Measurements from ENCODE around the gene GPR152. TPM values are rescaled to one million over a fixed set of nuclear protein-coding genes. Genes with fewer than 3 reads are reported as not detected.

The GPR152 gene
- total RNA-seq, 2 experiments from 2014 or later, result not detected

GRCh38 chr11:67409781-67410368 lies 42.7 kb downstream of the GPR152 start:
- H3K4me3 ChIP-seq (ENCODE audit: low read depth, low read length, poor library complexity, severe bottlenecking), result peak overlapping the region; percentile 79
- intact Hi-C loops (cut with micrococcal nuclease; ENCODE audit: unreplicated experiment), result loop anchor here (2.0 to 10.0 kb wide), 4 partner anchors 27 to 235 kb away; partner anchors contain the start of genes PTPRCAP and TMEM134
- H3K9me2 ChIP-seq (ENCODE audit: insufficient read depth, low read length), result no peaks in the 10 kb centered on the region
- TF ChIP-seq, protein P1, sequence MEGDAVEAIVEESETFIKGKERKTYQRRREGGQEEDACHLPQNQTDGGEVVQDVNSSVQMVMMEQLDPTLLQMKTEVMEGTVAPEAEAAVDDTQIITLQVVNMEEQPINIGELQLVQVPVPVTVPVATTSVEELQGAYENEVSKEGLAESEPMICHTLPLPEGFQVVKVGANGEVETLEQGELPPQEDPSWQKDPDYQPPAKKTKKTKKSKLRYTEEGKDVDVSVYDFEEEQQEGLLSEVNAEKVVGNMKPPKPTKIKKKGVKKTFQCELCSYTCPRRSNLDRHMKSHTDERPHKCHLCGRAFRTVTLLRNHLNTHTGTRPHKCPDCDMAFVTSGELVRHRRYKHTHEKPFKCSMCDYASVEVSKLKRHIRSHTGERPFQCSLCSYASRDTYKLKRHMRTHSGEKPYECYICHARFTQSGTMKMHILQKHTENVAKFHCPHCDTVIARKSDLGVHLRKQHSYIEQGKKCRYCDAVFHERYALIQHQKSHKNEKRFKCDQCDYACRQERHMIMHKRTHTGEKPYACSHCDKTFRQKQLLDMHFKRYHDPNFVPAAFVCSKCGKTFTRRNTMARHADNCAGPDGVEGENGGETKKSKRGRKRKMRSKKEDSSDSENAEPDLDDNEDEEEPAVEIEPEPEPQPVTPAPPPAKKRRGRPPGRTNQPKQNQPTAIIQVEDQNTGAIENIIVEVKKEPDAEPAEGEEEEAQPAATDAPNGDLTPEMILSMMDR (conservative IDR thresholded peaks at IDR 0.05; ENCODE audit: low read length), result no peak
- no peak for TF ChIP-seq EZH2phosphoT487 (IDR thresholded peaks at IDR 0.05; ENCODE audit: borderline replicate concordance, low read depth, low read length)
- H3K9me3 ChIP-seq (ENCODE audit: low read length), result no peaks in the 10 kb centered on the region
- peak; percentile 82 for DNase-seq (ENCODE audit: low spot score)
- no peak overlapping the region for H2AFZ ChIP-seq (ENCODE audit: low read length)
- no peaks in the 10 kb centered on the region for H4K20me1 ChIP-seq (ENCODE audit: insufficient read depth, low read length)
- peak overlapping the region; percentile 73 for H3K4me2 ChIP-seq (ENCODE audit: low read length)
- peak overlapping the region; percentile 97 for H3K27ac ChIP-seq (ENCODE audit: low read depth, low read length, poor library complexity, severe bottlenecking)
- BruUV-seq (replicated peaks), result no TSS peak
- H3K36me3 ChIP-seq (ENCODE audit: insufficient read depth, low read length), result peaks cover 47% of the 10 kb centered on the region
- H3K79me2 ChIP-seq (ENCODE audit: insufficient read depth, low read depth, low read length), result peaks cover 24% of the 10 kb centered on the region; the same call in 1 of the 2 replicates
- H3K4me1 ChIP-seq (ENCODE audit: insufficient read depth, low read length, poor library complexity, severe bottlenecking), result peaks cover 86% of the 10 kb centered on the region
- ChIA-PET POLR2A (interaction anchor here (0.9 kb wide), 1 partner anchor 18 kb away, joined by 3 read pairs; the partner anchor contains the start of gene RAD9A), CTCF (ENCODE audit: unreplicated experiment) (no interaction called here)

GRCh38 chr11:67409261-67409666 lies 43.3 kb downstream of the GPR152 start:
- Histone ChIP-seq H4K20me1 (ENCODE audit: insufficient read depth, low read length) (no peaks in the 10 kb centered on the region), H3K27ac (ENCODE audit: low read depth, low read length, poor library complexity, severe bottlenecking) (peak overlapping the region; percentile 97), H2AFZ (ENCODE audit: low read length) (no peak overlapping the region), H3K9me2 (ENCODE audit: insufficient read depth, low read length) (no peaks in the 10 kb centered on the region), H3K4me3 (ENCODE audit: low read depth, low read length, poor library complexity, severe bottlenecking) (peak overlapping the region; percentile 79), H3K4me2 (ENCODE audit: low read length) (peak overlapping the region; percentile 73), H3K79me2 (ENCODE audit: insufficient read depth, low read depth, low read length) (peaks cover 31% of the 10 kb centered on the region; the same call in 1 of the 2 replicates), H3K4me1 (ENCODE audit: insufficient read depth, low read length, poor library complexity, severe bottlenecking) (peaks cover 88% of the 10 kb centered on the region), H3K36me3 (ENCODE audit: insufficient read depth, low read length) (peaks cover 47% of the 10 kb centered on the region), H3K9me3 (ENCODE audit: low read length) (no peaks in the 10 kb centered on the region)
- TF ChIP-seq, protein P1 (conservative IDR thresholded peaks at IDR 0.05; ENCODE audit: low read length), result no peak
- TF ChIP-seq EZH2phosphoT487 (IDR thresholded peaks at IDR 0.05; ENCODE audit: borderline replicate concordance, low read depth, low read length), result no peak
- no TSS peak for BruUV-seq (replicated peaks)
- intact Hi-C loops (cut with micrococcal nuclease; ENCODE audit: unreplicated experiment), result loop anchor here (2.0 to 10.0 kb wide), 4 partner anchors 28 to 236 kb away; partner anchors contain the start of genes PTPRCAP and TMEM134
- peak; percentile 95 for DNase-seq (ENCODE audit: low spot score)
- ChIA-PET POLR2A (interaction anchor here (0.6 to 1.4 kb wide), 5 partner anchors 9 to 77 kb away, joined by 3 to 7 read pairs (median 3); partner anchors contain the start of gene RAD9A), CTCF (ENCODE audit: unreplicated experiment) (interaction anchor here (0.6 kb wide), 1 partner anchor 141 kb away, joined by 3 read pairs; no protein-coding TSS in a partner anchor)
